Tibial nerve (tissue), 4 donors: ENCODE results near the gene DLG4.

Experiments
- EP300 ChIP-seq, 2 donors: sonication (generic); formaldehyde crosslinking; IDR thresholded peaks; one replicate each; pipeline ENCODE4 v1.6.1; 2017; ENCODE audit warnings: antibody characterized with exemption in 2 of 2, mild to moderate bottlenecking in 1 of 2
- POLR2A ChIP-seq, 2 donors: fragments of 450-650 bp; IDR thresholded peaks; one replicate each; pipeline ENCODE4 v1.6.1; 2017; ENCODE audit warnings: antibody characterized with exemption in 2 of 2, mild to moderate bottlenecking in 2 of 2, moderate library complexity in 2 of 2
- TF ChIP-seq, protein P1 (sequence below), 5 experiments: fragments of 200-600 bp in 3 of 5; fragments of 450-650 bp in 2 of 5; sonication (generic) in 3 of 5; IDR thresholded peaks; one replicate each; pipeline ENCODE4 v1.5.1; 2016 to 2019; ENCODE audit warnings: antibody characterized with exemption in 5 of 5, mild to moderate bottlenecking in 3 of 5, moderate library complexity in 2 of 5

DNA sequence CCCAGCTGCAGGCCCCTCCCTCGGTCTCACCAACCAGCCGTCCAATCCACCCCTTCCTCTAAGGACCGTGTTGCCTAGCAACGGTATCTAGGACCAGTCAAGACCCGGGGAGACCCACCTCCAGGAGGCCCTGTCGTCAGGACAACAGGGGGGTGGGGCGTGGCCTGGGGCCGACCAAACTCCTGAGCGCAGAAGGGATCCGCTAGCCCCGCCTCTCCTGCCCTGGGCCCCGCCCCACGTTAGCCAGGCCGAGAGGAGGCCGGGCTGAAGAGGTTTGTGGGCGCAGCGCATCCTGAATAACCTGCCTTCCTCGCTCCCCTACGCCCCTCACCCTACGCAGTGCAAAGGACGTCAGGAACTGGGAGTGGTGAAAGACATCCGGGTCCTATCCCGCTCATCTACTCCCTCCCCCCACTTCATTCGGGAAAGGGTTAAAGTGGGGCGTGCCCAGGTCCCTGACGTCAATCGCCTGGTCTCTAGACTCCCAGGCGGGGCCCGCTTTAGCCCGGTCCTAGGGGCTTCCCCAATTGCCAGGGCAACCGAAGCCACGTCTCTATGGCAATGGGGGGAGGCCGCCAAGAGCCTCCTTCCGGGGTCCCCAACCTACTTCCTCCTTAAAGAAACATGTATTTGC is 14.7 kb downstream of the DLG4 start:
- TF ChIP-seq EP300 (IDR thresholded peaks at IDR 0.05): peak in 1 of 2 donors; percentile 54
- TF ChIP-seq, protein P1, sequence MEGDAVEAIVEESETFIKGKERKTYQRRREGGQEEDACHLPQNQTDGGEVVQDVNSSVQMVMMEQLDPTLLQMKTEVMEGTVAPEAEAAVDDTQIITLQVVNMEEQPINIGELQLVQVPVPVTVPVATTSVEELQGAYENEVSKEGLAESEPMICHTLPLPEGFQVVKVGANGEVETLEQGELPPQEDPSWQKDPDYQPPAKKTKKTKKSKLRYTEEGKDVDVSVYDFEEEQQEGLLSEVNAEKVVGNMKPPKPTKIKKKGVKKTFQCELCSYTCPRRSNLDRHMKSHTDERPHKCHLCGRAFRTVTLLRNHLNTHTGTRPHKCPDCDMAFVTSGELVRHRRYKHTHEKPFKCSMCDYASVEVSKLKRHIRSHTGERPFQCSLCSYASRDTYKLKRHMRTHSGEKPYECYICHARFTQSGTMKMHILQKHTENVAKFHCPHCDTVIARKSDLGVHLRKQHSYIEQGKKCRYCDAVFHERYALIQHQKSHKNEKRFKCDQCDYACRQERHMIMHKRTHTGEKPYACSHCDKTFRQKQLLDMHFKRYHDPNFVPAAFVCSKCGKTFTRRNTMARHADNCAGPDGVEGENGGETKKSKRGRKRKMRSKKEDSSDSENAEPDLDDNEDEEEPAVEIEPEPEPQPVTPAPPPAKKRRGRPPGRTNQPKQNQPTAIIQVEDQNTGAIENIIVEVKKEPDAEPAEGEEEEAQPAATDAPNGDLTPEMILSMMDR (IDR thresholded peaks at IDR 0.05): no peak
- peak in 1 of 2 donors; percentile 34 for TF ChIP-seq POLR2A (IDR thresholded peaks at IDR 0.05)
